ENCODE results near the gene CMC1.

CMC1 gene

GRCh38 chr3:28287046-28287445, 45.6 kb downstream of the CMC1 start:
- H3K4me3 ChIP-seq (ENCODE audit: low read depth, low read length) = no peak overlapping the region
- TF ChIP-seq, protein P1, sequence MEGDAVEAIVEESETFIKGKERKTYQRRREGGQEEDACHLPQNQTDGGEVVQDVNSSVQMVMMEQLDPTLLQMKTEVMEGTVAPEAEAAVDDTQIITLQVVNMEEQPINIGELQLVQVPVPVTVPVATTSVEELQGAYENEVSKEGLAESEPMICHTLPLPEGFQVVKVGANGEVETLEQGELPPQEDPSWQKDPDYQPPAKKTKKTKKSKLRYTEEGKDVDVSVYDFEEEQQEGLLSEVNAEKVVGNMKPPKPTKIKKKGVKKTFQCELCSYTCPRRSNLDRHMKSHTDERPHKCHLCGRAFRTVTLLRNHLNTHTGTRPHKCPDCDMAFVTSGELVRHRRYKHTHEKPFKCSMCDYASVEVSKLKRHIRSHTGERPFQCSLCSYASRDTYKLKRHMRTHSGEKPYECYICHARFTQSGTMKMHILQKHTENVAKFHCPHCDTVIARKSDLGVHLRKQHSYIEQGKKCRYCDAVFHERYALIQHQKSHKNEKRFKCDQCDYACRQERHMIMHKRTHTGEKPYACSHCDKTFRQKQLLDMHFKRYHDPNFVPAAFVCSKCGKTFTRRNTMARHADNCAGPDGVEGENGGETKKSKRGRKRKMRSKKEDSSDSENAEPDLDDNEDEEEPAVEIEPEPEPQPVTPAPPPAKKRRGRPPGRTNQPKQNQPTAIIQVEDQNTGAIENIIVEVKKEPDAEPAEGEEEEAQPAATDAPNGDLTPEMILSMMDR (IDR thresholded peaks at IDR 0.05; ENCODE audit: low read depth, low read length) = no peak

DNA sequence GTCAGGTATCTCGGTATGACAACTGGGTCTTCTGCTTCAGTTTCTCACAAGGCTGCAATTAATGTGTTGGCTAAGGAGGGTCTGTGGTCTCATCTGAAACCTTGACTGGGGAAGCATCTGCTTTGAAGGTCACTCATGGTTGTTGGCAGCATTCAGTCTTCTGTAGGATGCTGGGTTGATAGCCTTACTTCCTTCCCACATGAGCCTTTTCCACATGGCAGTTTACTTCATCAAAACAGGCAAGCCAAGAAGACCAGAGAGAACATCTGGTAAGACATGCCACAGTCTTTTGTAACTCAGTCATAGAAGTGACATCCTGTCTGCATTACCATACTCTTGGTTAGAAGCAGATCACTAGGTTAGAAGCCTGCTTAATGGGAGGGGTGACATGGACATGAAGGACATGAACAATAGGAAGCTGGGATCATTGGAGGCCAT, 49.5 kb downstream of the CMC1 start:
- TF ChIP-seq, protein P1 (IDR thresholded peaks at IDR 0.05; ENCODE audit: low read depth, low read length) = no peak
- no peak overlapping the region for H3K4me3 ChIP-seq (ENCODE audit: low read depth, low read length)

DNA sequence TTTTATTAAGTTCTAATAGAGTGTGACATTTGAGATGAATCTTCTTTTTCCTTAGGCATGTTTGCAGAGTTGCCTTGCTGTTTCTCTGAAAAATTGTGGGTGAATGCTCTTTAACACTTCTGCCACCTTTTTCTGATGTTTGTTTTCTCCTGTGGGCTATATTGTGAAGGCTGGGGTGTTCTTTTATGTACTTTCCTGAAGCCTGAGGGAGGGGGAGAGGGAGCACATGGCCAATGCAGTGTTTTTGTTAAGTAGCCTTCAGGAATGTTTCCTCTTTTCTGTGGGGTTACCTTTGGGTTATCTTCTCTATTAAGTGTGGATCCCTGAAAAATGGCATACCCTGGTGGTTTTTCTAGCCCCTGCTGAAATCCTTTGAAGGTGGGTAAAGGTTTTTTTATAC, 50.2 kb downstream of the CMC1 start:
- TF ChIP-seq, protein P1 (IDR thresholded peaks at IDR 0.05; ENCODE audit: low read depth, low read length) = no peak
- no peak overlapping the region for H3K4me3 ChIP-seq (ENCODE audit: low read depth, low read length)

GRCh38 chr3:28292622-28293021, 51.2 kb downstream of the CMC1 start:
- TF ChIP-seq, protein P1 (IDR thresholded peaks at IDR 0.05; ENCODE audit: low read depth, low read length) = no peak
- no peak overlapping the region for H3K4me3 ChIP-seq (ENCODE audit: low read depth, low read length)

GRCh38 chr3:28294667-28295413, 53.4 kb downstream of the CMC1 start:
- no peak overlapping the region for H3K4me3 ChIP-seq (ENCODE audit: low read depth, low read length)
- TF ChIP-seq, protein P1 (IDR thresholded peaks at IDR 0.05; ENCODE audit: low read depth, low read length) = no peak

DNA sequence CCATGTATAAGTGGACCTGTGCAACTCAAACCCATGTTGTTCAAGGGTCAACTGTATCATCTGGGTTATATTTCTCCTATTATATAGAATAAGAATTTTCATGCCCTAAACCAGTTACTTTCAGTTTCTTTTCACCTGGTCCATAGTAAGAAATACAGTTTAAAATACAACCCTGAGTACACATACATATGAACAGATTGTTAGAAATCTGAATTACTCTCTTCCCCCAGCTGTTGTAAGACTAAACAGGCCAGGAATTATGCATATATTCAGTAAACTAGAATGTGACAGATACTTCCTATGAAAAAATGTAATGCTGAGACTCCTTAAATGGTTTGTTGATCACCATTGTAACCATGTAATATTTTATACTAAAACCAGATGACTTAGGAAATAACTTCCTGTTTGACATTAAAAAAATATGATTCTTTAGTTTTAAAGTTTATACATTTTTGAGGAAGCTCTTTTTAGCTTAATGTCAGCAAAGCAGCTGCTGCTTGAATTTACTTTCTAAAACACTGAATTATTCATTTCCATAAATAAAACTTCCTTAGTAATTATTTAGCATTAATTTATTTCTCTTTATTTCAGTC, 54.6 kb downstream of the CMC1 start:
- TF ChIP-seq, protein P1 (IDR thresholded peaks at IDR 0.05; ENCODE audit: low read depth, low read length) = no peak
- no peak overlapping the region for H3K4me3 ChIP-seq (ENCODE audit: low read depth, low read length)

- no peak overlapping the region for H3K4me3 ChIP-seq (ENCODE audit: low read depth, low read length)
- TF ChIP-seq, protein P1 (IDR thresholded peaks at IDR 0.05; ENCODE audit: low read depth, low read length) = no peak
Observed at GRCh38 chr3:28299705-28300104, 58.3 kb downstream of the CMC1 start.
